ENCODE measurements around the gene DYRK4. TPM values are rescaled to one million over a fixed set of nuclear protein-coding genes. Genes with fewer than 3 reads are reported as not detected.

The DYRK4 gene
- total RNA-seq, 2 experiments from 2014 or later, result 35.0 TPM

DNA sequence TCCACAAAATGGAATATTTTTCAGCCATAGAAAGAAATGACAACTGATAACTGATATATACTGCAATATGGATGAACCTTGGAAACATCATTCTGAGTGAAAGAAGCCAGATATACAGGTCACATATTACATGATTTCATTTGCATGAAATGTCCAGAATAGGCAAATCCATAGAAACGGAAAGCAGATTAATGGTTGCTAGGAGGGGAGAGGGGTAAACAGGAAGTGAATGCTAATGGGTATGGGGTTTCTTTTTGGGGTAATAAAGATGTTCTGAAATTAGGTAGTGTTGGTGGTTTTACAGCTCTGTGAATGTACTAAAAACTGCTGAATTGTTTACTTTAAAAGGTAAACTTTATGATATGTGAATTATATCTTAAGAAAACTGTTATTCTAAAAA lies 16.8 kb upstream of the DYRK4 start:
- ATAC-seq, result no peak
- intact Hi-C loops (cut with micrococcal nuclease), result no loop called here
- DNase-seq, result no peak
- POLR2A ChIA-PET, result no interaction called here
- Mint-ChIP-seq H3K27ac (no peak overlapping the region), H3K4me3 (no peak overlapping the region), H3K4me1 (ENCODE audit: low read depth) (peaks cover 2% of the 10 kb centered on the region), H3K27me3 (no peaks in the 10 kb centered on the region), H3K36me3 (ENCODE audit: low read depth) (peaks cover 40% of the 10 kb centered on the region), H3K9me3 (no peaks in the 10 kb centered on the region)
- TF ChIP-seq, protein P1, sequence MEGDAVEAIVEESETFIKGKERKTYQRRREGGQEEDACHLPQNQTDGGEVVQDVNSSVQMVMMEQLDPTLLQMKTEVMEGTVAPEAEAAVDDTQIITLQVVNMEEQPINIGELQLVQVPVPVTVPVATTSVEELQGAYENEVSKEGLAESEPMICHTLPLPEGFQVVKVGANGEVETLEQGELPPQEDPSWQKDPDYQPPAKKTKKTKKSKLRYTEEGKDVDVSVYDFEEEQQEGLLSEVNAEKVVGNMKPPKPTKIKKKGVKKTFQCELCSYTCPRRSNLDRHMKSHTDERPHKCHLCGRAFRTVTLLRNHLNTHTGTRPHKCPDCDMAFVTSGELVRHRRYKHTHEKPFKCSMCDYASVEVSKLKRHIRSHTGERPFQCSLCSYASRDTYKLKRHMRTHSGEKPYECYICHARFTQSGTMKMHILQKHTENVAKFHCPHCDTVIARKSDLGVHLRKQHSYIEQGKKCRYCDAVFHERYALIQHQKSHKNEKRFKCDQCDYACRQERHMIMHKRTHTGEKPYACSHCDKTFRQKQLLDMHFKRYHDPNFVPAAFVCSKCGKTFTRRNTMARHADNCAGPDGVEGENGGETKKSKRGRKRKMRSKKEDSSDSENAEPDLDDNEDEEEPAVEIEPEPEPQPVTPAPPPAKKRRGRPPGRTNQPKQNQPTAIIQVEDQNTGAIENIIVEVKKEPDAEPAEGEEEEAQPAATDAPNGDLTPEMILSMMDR (IDR thresholded peaks at IDR 0.05), result no peak
- CTCF ChIA-PET, result interaction anchor here (0.8 to 2.2 kb wide), 2 partner anchors 11 to 123 kb away, joined by 3 to 8 read pairs; no protein-coding TSS in a partner anchor

DNA sequence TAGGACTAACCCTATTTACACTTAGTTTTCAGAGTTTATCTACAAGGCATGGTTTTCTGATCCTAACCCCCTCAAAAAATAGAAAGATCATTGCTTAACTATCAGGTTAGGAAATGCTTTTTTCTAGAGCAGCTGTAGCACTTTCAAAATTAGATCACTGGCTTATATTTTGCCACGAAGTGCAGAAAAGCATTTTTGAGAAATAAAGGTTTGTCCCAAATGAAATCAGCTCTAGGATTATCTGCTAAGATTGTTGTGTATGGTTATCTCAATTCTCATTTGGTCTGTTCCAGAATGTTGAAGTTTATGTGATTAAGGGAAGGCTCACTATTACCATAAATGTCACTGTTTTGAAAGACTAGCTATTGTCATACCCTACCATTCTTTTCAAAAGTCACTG lies 9.8 kb upstream of the DYRK4 start:
- ChIA-PET CTCF (no interaction called here), POLR2A (interaction anchor here (0.6 kb wide), 1 partner anchor 1111 kb away, joined by 3 read pairs; no protein-coding TSS in a partner anchor)
- H3K36me3 Mint-ChIP-seq (ENCODE audit: low read depth), result peaks cover 30% of the 10 kb centered on the region
- DNase-seq (no peak), ATAC-seq (no peak)
- H3K9me3 Mint-ChIP-seq, result no peaks in the 10 kb centered on the region
- H3K27me3 Mint-ChIP-seq, result no peaks in the 10 kb centered on the region
- H3K27ac Mint-ChIP-seq, result no peak overlapping the region
- H3K4me3 Mint-ChIP-seq, result no peak overlapping the region
- H3K4me1 Mint-ChIP-seq (ENCODE audit: low read depth), result no peaks in the 10 kb centered on the region
- TF ChIP-seq, protein P1 (IDR thresholded peaks at IDR 0.05), result no peak
- intact Hi-C loops (cut with micrococcal nuclease), result no loop called here

DNA sequence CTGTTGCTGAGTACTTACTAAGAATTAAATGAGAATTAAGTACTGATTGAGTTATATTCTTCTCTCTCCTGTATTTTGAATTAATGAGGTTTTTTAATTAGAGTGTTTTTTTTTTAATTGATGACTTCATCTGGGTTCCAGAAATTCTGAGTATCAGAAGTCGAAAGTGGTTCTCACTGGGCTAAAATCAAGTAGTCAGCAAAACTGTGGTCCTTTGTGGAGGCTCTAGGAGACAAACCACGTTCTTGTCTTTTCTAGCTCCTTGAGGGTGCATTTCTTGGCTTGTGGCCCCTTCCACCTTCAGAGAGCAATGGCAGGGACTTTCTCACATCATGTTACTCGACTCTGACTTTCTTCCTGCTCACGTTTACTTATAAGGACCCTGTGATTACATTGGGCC lies 8.1 kb upstream of the DYRK4 start:
- Mint-ChIP-seq H3K27ac (no peak overlapping the region), H3K4me1 (ENCODE audit: low read depth) (no peaks in the 10 kb centered on the region), H3K36me3 (ENCODE audit: low read depth) (peaks cover 25% of the 10 kb centered on the region), H3K4me3 (no peak overlapping the region), H3K9me3 (no peaks in the 10 kb centered on the region), H3K27me3 (no peaks in the 10 kb centered on the region)
- POLR2A ChIA-PET, result no interaction called here
- ATAC-seq, result no peak
- CTCF ChIA-PET, result no interaction called here
- no peak for DNase-seq
- TF ChIP-seq, protein P1 (IDR thresholded peaks at IDR 0.05), result no peak
- intact Hi-C loops (cut with micrococcal nuclease), result no loop called here

DNA sequence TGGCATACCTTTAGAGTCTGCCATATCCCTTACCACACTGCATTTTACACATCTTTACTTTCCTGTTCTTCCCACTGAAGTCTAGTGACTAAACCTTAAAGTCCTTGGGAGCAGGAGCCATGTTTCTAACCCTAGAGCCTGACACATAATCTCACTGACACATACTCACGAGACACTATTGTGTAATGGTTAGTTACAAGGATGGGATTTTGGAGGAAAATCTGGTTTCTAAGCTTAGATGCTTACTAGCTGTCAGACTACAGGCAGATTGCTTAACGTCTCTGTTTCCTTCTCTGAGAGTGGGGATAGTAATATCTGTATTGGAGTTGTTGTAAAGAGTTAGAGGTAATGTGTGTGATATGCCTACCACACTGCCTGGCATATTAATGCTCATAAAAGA lies 6.2 kb upstream of the DYRK4 start:
- Mint-ChIP-seq H3K27me3 (no peaks in the 10 kb centered on the region), H3K4me1 (ENCODE audit: low read depth) (no peaks in the 10 kb centered on the region), H3K4me3 (no peak overlapping the region), H3K27ac (no peak overlapping the region), H3K36me3 (ENCODE audit: low read depth) (peaks cover 17% of the 10 kb centered on the region), H3K9me3 (no peaks in the 10 kb centered on the region)
- TF ChIP-seq, protein P1 (IDR thresholded peaks at IDR 0.05), result no peak
- DNase-seq (no peak), ATAC-seq (no peak)
- intact Hi-C loops (cut with micrococcal nuclease), result no loop called here
- CTCF ChIA-PET, result interaction anchor here (1.3 kb wide), 1 partner anchor 10 kb away, joined by 3 read pairs; no protein-coding TSS in a partner anchor
- POLR2A ChIA-PET, result interaction anchor here (0.6 to 1.0 kb wide), 3 partner anchors 17 to 1825 kb away, joined by 3 read pairs; partner anchors contain the start of gene RAD51AP1

DNA sequence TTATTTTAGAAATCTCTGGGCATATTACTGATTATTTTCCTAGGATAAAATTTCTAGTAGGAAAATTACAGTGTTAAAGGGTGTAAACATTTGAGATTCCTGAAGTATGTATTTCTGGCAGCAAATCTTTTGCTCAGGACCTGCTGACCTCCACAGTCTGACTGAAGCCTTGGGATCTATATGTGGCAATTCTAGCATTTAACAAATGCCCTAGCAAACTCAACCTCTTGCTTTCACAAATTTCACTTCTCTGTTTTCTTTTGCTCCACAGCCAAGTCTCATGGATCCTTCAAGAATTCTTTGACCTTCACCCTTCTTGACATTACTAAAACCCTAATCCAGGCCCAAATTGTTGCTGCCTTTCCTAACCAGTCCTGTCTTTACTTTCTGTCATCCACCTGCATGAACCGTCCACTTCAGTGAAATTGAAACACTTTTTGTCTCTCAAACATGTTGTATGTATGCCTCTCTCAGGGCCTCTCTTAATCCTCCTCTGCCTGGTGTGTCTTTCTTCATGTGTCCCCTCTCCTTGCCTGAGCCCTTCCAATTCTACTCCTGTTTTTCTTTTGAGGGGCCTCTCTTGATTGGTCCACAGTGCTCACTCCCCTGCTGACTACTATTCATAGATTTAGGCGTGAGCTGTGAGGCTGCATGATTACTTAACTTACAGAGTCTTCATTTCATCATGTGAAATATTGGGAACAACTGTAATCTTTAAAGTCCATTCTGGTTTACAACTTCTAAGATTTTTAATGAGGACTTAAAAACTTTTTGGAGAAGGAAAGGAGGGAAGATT lies 5.1 kb upstream of the DYRK4 start:
- TF ChIP-seq, protein P1 (IDR thresholded peaks at IDR 0.05), result no peak
- H3K4me3 Mint-ChIP-seq, result no peak overlapping the region
- H3K4me1 Mint-ChIP-seq (ENCODE audit: low read depth), result no peaks in the 10 kb centered on the region
- CTCF ChIA-PET, result interaction anchor here (1.3 kb wide), 1 partner anchor 12 kb away, joined by 3 read pairs; no protein-coding TSS in a partner anchor
- POLR2A ChIA-PET, result interaction anchor here (1.2 kb wide), 1 partner anchor 38 kb away, joined by 3 read pairs; no protein-coding TSS in a partner anchor
- peaks cover 2% of the 10 kb centered on the region for H3K27me3 Mint-ChIP-seq
- H3K36me3 Mint-ChIP-seq (ENCODE audit: low read depth), result peaks cover 22% of the 10 kb centered on the region
- DNase-seq (no peak), ATAC-seq (no peak)
- H3K27ac Mint-ChIP-seq, result no peak overlapping the region
- no peaks in the 10 kb centered on the region for H3K9me3 Mint-ChIP-seq
- intact Hi-C loops (cut with micrococcal nuclease), result no loop called here

Data from activated CD8-positive, alpha-beta T cell treated with anti-CD3 and anti-CD28 coated beads for 36 hours (primary cell).